Stimulated activated CD4-positive, alpha-beta T cell treated with anti-CD3 and anti-CD28 coated beads, Interleukin-1b, Interleukin-23, amount 100 ng/mL, for 24 hours (primary cell): ENCODE results near the gene FGGY.
"Not testable (repeated sequence)": the region's sequence is repeated elsewhere in the genome, so short reads cannot be mapped to it uniquely, and the experiment has no call there.

Experiments
- DNase-seq, 4 experiments: peaks; one replicate each; pipeline ENCODE4 v3.0.0-alpha.2; 2020; ENCODE audit warnings: low read depth in 4 of 4, low spot score in 1 of 4

FGGY gene

DNA sequence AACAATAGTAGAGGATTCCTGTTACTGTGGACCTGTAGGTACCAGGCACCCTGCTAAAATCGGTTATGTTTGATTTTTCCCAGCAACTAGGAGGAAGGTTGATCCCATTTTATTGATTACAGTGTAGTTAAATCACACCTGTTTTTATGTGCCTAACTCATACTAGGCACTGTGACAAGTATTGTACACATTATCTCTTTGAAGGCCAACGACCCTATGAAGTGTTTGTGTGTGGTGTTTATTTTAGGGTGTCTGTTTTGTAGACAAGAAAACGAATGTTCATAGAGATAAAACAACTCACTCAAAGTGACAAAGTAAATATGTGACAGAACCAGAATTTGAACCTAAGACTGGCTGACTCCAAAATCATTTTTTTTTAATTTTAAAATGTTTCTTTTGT, 49.5 kb downstream of the FGGY start:
- no peak for DNase-seq

DNA sequence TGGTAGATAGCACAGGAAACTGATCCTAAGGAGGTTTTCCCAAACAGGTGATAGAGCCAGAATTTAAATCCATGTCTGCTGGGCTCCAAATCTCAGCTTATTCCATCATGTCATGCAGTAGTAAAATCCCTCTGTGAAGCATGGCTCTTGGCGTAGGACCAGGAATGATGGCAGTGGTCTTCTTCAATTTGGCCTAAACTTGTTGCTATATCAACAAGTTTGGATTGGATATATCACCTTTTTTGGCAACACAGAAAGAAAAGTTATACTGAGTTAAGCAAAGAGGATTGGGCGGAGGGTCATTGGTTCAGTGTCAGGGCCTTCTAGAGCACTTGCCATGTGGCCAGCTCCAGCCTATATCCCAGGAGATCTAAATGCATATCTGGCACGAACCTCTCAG, 52.2 kb downstream of the FGGY start:
- DNase-seq = no peak

DNA sequence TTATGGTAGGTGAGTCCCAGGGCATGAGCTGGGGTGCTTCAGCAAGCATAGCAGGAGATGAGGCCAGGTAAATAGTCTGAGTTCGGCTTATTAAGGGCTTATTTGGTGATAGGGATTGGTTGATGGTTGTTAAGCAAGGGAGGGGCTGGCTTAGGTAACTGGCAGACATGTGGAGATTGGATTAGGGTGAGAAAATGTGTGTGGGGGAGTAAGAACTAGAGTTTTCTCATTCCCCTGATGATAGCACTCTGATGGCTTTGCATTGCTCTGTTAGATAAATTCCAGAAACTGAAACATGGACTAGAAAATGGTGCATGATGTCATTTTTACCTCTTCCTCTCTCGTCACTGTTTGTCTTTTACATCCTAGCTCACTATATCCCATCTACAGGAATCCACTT, 53.6 kb downstream of the FGGY start:
- no peak for DNase-seq

DNA sequence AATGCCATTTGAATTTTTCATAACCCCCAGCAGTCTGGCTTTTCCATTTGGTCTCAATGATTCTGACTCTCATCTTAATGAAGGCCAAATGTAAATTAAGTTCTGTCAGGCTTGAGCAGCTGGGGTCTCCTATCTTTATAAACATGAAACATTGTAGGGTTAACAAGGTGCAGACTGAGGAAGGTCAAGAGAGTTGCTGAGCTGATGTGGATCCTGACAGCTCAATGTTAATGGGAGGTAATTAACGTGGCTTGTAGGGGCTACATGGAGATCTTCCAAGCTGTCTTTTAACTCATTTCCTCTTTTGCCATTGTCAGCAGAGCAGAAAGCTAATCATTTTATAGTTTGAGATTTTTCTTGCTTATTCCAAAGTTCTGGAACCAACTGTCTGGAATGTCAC, 55.2 kb downstream of the FGGY start:
- no peak for DNase-seq

DNA sequence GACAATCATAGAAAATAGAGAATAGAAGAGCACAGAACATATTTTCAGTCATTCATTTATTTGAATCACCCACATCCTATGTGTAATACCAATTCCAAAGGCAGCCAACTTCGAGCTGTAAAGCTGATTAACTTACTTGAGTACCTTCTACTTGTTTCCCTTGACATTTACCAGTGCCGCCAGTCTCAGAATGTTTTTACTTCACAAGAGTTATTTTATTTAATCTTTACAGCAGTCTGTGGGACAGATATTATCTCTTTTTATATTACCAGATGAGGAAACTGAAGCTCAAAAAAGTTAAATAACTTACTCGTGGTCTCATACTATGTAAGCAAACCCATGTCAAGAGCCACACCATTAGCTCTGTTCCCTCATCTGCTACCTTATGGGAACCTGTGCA, 56.6 kb downstream of the FGGY start:
- no peak for DNase-seq

DNA sequence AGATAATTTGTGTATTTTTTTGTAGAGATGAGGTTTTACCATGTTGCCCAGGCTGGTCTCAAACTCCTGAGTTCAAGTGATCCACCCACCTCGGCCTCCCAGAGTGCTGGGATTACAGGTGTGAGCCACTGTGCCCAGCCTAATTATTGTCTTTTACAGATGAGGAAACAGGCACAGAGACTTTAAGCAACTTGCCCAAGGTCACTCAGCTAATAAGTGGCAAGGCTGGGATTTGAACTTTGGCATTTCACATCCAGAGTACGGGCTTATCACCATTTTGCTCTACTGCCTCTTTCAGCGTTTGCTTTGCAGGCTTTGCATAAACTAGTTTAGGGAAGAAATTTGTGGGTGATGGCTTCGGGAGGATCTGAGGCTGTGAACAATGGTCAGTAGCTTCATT, 57.3 kb downstream of the FGGY start:
- DNase-seq = not testable (repeated sequence)

DNA sequence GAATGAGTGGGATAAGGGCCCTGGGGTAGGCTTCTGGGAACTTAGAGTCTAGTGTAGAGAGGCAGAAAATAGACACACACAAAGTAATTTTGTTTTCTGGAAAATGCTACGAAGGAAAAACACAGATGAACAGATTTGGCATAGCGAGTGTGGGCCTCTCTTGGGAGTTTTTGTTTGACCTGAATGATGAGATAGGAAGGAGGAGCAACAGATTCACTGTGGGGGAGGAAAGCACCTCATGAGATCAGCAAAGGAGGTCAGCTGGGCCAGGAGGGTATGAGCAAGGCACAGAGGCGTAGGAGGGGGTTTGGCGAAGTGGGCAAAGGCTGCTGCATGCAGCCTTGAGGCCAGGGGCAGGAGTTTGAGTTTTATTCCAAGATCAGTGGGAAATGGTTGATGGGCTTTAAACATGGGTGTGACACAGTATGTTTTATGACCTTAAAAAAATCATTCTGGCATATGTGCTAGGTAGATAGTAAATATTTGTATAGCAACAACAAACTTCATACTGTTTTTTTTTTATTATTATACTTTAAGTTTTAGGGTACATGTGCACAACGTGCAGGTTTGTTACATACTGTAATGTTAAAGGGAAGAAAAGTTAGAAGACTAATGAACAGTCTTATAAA, 57.9 kb downstream of the FGGY start:
- DNase-seq = no peak

DNA sequence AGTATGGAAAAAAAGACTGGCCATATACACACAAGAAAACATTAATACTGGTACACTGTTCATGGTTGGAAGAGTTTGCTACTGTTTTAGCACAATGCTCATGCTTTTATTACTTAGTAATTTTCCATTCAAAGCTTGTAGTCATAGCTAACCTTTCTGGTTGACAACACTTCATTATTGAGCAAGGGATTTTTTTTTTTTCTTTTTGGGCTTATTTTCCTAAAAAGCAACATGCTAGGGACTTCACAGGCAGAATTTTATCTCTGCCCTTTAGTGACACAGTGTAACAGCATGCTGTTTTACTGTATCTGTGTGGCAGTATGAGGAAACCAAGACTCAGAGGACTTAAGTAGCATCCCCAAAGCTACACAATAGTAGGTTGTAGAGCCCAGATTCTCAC, 58.5 kb downstream of the FGGY start:
- DNase-seq = no peak

DNA sequence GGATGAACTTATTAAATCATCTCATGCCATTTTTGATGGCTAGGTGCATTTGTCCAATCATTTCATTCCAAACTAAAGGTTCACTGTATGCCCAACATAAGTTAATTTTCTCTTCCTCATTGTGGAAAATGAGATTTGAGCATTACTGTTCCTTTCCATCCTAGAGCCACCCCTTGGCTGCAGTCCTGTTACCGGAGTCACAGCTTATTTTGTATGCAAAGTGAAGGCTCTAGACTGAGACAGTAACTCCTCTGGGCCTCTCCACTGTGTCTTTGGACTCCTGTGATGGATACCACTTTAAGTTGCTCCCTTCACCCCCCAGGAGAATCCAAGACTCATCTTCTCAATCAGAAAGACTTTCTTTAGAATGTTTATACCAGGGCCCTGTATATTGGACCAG, 59.7 kb downstream of the FGGY start:
- DNase-seq = no peak

DNA sequence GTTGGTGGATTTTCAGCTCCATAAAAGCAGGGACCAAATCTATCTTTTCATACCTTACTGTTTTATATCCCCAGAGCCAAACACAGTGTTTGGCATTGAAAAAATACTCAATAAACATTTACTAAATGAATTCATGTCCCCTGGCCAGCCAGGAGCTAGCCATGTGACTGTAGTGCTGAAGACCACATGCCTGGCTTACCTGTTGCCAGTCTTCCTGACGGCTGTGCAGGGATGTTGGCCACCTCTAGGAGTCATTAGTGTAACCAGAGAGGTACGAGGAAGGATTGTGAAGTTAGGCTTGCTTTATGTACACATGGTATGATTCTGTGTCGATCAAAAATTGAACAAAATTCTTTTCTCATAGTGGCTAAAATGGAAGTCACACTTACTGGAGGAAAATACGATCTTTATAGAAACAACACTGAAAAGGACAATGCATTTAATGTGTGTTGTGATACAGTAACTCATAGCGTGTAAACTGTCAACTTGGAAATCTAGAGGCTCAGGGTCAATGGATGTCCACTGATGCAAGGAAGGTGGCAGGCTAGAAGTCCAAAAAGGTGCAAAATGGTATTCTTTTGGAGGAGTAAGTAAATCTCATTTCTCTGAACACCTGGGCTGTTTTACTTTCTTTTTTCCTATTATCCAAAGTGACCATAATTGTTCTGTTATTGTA, 60.9 kb downstream of the FGGY start:
- no peak for DNase-seq

DNA sequence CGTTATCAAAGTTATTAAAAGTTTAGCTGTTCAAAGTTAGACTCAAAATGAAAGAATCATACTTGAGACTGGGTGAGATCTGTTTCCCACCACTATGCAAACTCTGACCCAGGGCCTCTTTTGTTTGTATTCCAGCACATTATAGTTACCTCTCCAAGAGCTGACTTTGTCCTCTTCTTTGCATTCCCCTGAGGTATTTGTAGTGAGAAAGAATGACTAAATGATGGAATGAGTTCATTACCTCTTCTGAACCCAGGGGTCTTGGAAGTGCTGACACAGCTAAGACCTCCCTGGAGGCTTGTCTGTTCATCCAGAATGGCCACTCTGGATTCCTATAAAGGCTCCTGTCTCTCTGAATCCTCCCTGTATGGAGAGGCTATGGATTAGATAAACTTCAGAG, 62.4 kb downstream of the FGGY start:
- no peak for DNase-seq

DNA sequence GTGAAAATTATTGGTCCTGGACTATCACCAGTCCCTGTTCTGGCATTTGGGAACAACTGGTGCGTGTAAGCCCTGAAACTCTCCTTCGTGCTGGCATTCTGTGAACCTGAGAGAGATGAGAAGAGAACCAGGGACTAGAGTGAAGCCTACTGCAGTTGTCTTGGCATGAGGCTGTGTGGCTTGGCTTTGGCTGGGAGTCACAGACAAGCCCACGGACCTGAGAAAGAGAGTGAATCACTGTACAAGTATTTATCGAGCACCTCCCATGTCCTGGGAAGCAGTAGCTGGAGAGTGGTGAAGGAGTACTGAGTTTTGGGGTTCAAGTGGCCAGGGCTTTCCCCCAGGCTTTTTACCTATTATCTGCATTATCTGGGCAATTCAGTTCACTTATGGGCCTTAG, 63.3 kb downstream of the FGGY start:
- no peak for DNase-seq

DNA sequence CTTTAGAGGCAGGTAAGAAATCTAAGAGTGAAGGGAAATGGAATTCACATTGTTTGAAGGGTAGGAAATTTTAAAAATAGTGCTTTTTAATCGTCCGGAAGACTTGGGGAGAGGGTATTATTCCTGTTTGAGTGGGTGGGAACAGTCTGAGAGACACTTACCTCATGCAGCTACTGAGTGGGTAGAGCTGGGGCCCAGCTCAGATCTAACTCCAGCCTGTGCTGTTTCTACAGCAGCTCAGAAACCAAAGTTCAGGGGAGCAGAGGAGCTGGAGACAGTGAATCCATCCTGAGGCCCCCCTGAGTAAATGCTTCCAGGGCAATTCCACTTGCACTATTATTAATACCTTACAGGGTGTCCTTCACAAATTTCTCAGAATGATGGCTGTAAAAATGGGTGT, 63.8 kb downstream of the FGGY start:
- DNase-seq = no peak

DNA sequence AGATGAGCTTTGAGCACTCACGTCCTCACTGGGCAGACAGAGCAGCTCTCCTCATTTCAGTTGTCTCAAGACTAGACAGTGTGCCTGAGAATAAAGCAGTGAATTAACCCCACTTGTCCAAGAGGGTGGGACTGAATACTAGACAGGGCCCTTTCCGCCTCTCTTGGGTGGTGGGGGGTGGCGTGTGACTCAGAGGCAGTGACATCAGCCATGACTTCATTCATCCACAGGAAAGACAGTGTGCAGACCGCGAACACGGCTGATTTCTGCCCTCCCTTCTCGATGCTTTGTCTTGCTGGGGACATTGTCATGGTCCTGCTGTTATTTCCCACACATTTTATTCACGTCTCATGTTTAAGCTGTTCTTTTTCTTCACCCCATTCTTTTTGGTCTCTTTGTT, 64.9 kb downstream of the FGGY start:
- no peak for DNase-seq

DNA sequence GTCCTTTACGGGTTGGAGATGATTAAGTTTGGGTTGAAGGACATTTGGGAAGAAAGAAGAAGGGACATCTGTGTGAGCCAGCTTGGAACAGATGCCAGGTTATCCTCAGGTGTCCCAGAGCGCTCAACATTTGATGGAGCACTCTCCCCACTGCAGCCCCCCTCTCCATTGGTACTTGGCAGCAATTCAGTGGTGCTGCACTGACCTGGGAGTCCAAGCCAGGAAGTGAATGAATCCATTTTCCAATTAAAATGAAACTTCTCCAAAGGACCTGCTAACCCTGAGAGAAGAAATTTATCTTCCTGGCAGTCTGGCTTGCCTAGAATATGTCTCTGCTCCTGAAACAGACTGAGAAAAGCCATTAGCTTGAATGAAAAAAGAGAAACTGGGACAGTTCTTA, 67.1 kb downstream of the FGGY start:
- no peak for DNase-seq

DNA sequence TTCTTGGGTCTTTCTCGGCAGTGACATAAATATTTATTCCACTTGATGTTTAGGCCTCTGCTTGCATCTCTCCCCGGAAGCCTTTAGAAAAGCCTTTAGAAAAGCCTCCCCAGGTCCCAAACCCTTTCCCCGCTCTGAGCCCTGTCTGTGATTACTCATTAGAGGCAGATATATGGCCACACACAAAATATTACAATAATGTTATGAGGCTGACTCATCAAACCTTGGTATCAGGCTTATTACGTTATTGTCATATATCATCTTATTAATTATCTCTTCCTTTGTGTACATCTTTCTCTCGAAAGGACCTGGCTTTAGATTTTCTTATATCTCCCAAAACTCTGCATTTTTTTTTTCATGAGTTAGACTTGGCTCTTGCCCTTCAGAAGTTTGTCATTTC, 69.5 kb downstream of the FGGY start:
- DNase-seq = no peak

DNA sequence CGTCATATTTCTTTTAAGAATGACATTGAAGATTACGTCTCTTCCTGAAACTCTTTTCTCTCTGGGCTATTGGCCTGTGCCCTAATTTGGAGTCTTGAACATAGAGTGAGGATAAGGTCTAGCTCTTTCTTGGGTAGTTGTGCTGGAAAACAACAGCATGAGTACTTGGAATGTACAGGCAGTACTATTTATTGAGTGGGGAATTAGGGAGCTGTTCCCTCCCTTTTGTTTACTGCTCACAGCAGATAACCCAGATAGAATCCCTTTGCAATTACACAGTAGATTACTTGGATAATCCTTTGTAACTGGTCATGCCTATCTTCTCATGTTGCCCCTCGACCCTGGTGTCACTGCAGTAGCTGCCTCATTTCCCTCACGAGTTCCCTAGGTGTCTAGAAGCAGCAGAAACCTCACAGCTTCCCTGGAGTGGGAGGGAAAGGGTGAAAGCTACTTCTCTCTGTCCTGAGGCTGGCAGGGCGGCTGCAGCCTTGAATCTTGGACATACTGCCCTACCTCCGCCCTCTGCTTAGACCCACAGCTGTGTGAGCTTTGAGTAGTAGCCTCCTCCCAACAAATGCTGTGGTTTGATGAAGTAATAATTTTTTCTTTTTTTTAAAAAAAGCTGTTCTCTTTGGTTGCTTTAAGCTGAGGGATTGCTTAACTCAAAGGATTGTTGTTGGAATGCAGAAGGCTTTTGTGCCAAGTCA, 70.6 kb downstream of the FGGY start:
- no peak for DNase-seq

DNA sequence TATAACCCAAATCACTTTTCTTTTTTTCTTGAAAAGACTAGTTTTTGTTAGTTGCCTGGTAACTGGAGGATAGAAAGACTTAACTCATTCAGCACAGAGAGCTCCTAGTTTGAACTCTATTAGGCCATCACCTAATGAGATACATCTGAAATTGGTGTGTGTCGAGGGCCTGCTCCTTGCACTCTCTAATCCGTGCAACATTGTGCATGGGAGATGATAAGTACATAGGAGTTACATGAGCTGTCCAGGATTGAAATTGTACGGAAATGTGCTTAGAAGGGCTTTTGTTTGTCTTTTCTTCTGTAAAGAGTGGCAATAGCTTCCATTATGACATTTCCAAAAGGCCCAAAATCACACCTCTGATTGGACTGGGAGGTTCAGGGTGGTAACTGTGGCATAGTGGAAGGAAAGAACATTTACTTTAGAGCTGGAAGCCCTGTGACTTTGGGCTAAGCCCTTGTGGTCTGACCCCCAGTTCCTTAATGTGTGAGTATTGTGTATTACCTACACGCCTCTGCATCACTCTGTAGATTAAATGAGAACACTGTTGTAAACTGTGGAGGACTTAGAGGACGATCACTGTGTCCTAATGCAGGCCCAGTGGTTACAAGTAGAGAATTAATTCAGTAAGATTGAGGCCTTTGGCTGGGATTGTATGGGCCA, 71.2 kb downstream of the FGGY start:
- DNase-seq = no peak

DNA sequence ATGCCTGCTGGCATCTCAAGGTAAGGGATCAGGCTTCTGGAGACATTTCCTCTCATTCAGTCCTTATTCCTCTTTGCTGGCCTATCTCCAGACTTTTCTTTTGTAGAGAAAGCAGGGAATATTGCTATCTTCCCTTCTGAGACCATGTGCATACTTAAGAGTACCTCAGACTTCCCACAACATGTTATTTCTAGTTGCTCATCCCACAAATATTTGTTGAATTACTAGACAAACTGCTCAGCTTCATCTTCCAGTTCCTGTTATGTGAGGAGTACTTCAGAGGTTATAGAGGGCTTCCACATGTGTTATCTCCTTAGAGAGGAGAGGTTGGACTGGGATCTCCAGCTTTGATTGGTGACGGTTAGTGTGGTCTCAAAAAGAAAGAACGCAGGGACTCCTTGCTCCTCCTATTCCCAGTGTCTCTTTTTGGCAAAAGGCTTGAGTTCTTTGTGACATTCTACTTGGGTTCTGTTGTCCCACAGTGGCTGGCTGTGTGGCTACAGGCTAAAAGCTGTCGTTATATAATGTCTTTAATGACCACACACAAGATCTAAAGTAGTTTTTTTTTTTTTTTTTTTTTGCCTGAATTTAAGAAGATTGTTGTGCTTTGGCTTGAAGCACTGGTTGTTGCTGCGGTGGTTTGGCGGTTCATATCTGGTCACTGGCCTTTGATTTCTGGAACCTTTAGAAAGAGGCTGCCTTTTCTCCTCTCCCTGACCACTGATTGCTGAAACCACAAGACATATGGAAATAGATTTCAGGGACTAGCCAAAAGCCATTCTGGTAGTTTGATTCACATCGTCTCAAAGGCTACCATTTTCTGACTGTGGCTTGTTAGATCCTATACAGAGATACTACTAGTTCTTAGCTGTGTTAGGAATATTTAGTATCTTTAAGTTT, 78.7 kb downstream of the FGGY start:
- no peak for DNase-seq

DNA sequence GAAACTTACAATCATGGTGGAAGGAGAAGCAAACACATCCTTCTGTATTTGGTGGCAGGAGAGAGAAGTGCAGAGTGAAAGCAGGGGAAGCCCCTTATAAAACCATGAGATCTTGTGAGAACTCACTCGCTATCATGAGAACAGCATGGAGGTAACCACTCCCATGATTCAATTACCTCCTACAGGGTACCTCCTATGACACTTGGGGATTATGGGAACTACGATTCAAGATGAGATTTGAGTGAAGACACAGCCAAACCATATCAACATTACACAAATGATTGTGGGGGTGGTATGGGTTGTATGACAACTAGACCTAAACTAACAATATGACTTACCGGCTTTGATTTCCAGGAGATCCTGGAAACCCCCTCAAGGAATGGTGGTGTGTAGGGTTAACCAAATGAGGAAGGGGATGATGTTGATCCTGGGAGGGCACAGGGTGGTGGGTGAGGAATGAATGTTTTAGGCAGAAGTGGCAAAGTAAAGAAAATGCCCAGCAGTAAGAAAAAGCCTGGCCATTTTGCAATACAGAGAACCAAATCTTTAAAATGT, 80.5 kb downstream of the FGGY start:
- DNase-seq = no peak
